ENCODE data around the gene WASF2.

WASF2 gene

GRCh38 chr1:27381969-27382762, 107.8 kb downstream of the WASF2 start:
- TF ChIP-seq, protein P1, sequence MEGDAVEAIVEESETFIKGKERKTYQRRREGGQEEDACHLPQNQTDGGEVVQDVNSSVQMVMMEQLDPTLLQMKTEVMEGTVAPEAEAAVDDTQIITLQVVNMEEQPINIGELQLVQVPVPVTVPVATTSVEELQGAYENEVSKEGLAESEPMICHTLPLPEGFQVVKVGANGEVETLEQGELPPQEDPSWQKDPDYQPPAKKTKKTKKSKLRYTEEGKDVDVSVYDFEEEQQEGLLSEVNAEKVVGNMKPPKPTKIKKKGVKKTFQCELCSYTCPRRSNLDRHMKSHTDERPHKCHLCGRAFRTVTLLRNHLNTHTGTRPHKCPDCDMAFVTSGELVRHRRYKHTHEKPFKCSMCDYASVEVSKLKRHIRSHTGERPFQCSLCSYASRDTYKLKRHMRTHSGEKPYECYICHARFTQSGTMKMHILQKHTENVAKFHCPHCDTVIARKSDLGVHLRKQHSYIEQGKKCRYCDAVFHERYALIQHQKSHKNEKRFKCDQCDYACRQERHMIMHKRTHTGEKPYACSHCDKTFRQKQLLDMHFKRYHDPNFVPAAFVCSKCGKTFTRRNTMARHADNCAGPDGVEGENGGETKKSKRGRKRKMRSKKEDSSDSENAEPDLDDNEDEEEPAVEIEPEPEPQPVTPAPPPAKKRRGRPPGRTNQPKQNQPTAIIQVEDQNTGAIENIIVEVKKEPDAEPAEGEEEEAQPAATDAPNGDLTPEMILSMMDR (IDR thresholded peaks at IDR 0.05), result no peak
- TF ChIP-seq ZFX (IDR thresholded peaks at IDR 0.05; ENCODE audit: borderline replicate concordance), result no peak

GRCh38 chr1:27380766-27381733, 108.9 kb downstream of the WASF2 start:
- no peak overlapping the region for H3K27ac ChIP-seq
- TF ChIP-seq, protein P1 (IDR thresholded peaks at IDR 0.05), result no peak
- no peak for TF ChIP-seq ZFX (IDR thresholded peaks at IDR 0.05; ENCODE audit: borderline replicate concordance)

More at GRCh38 chr1:27381969-27382762, 107.8 kb downstream of the WASF2 start:
- no peak overlapping the region for H3K27ac ChIP-seq

- no peak overlapping the region for H3K27ac ChIP-seq
Measured at GRCh38 chr1:27380224-27380623, 109.7 kb downstream of the WASF2 start.

DNA sequence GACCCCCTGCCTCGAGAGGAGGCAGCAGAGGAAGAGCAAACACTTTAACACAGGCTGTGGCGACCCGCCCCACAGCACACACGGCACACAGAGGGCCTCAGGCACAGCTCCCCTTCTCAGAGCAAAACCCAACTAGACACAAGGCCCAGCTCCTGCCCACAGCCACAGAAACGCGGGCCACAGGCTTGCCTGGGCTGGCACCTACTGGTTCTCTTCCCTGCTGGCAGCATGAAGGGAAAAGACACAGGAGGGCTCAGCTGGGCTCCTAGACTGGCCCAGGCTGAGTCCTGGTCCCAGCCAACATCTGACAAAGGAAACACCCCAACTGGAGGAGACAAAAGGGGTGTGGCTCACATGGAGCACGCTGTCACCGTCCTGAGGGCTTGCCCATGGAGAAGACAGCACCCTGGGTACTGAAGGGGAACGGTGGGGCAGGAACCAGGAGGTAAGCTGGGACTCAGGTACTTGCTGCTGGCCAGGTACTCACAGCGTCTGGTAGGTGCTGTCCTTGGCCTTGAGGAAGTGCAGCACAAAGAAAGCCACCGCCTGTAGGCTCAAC, 110.3 kb downstream of the WASF2 start:
- TF ChIP-seq ZFX (IDR thresholded peaks at IDR 0.05; ENCODE audit: borderline replicate concordance), result no peak
- TF ChIP-seq, protein P1 (IDR thresholded peaks at IDR 0.05), result no peak
- no peak overlapping the region for H3K27ac ChIP-seq

More at GRCh38 chr1:27380224-27380623, 109.7 kb downstream of the WASF2 start:
- TF ChIP-seq, protein P1 (IDR thresholded peaks at IDR 0.05), result no peak
- no peak for TF ChIP-seq ZFX (IDR thresholded peaks at IDR 0.05; ENCODE audit: borderline replicate concordance)

GRCh38 chr1:27377760-27378495, 112.0 kb downstream of the WASF2 start:
- TF ChIP-seq ZFX (IDR thresholded peaks at IDR 0.05; ENCODE audit: borderline replicate concordance), result no peak
- TF ChIP-seq, protein P1 (IDR thresholded peaks at IDR 0.05), result no peak

GRCh38 chr1:27374362-27375086, 115.4 kb downstream of the WASF2 start, which contains the start of gene FCN3:
Gene FCN3 (minus strand): TSS chr1:27374824. CDS start chr1:27374818, 6 bp downstream.
- no peak within 1 kb of the TSS for H3K27ac ChIP-seq
- TF ChIP-seq ZFX (IDR thresholded peaks at IDR 0.05; ENCODE audit: borderline replicate concordance), result no peak
- TF ChIP-seq, protein P1 (IDR thresholded peaks at IDR 0.05), result no peak

More at GRCh38 chr1:27377760-27378495, 112.0 kb downstream of the WASF2 start:
- no peak overlapping the region for H3K27ac ChIP-seq
